ENCODE data around the gene CDKN1A. TPM values are rescaled to one million over a fixed set of nuclear protein-coding genes. Genes with fewer than 3 reads are reported as not detected.

Gene CDKN1A
- total RNA-seq, 6 experiments from 2014 or later: 496 to 872 (median 617) TPM

GRCh38 chr6:36676141-36677058 lies 2.1 kb upstream of the CDKN1A start:
- H3K4me3 Mint-ChIP-seq: peak overlapping the region; percentile 97
- DNase-seq: no peak
- H3K4me1 Mint-ChIP-seq (ENCODE audit: low read depth): peaks cover 44% of the 10 kb centered on the region
- H3K27me3 Mint-ChIP-seq (ENCODE audit: insufficient read depth): peaks cover 18% of the 10 kb centered on the region
- TF ChIP-seq, protein P1, sequence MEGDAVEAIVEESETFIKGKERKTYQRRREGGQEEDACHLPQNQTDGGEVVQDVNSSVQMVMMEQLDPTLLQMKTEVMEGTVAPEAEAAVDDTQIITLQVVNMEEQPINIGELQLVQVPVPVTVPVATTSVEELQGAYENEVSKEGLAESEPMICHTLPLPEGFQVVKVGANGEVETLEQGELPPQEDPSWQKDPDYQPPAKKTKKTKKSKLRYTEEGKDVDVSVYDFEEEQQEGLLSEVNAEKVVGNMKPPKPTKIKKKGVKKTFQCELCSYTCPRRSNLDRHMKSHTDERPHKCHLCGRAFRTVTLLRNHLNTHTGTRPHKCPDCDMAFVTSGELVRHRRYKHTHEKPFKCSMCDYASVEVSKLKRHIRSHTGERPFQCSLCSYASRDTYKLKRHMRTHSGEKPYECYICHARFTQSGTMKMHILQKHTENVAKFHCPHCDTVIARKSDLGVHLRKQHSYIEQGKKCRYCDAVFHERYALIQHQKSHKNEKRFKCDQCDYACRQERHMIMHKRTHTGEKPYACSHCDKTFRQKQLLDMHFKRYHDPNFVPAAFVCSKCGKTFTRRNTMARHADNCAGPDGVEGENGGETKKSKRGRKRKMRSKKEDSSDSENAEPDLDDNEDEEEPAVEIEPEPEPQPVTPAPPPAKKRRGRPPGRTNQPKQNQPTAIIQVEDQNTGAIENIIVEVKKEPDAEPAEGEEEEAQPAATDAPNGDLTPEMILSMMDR (IDR thresholded peaks at IDR 0.05): no peak
- peaks cover 10% of the 10 kb centered on the region for H3K9me3 Mint-ChIP-seq
- peaks cover 25% of the 10 kb centered on the region for H3K36me3 Mint-ChIP-seq (ENCODE audit: low read depth)
- peak overlapping the region; percentile 91 for H3K27ac Mint-ChIP-seq

GRCh38 chr6:36677059-36677749 lies 1.3 kb upstream of the CDKN1A start:
- Mint-ChIP-seq H3K9me3 (peaks cover 10% of the 10 kb centered on the region), H3K4me1 (ENCODE audit: low read depth) (peaks cover 50% of the 10 kb centered on the region), H3K4me3 (peak overlapping the region; percentile 97), H3K36me3 (ENCODE audit: low read depth) (peaks cover 29% of the 10 kb centered on the region), H3K27ac (peak overlapping the region; percentile 91), H3K27me3 (ENCODE audit: insufficient read depth) (peaks cover 24% of the 10 kb centered on the region)
- no peak for DNase-seq
- TF ChIP-seq, protein P1 (IDR thresholded peaks at IDR 0.05): no peak

DNA sequence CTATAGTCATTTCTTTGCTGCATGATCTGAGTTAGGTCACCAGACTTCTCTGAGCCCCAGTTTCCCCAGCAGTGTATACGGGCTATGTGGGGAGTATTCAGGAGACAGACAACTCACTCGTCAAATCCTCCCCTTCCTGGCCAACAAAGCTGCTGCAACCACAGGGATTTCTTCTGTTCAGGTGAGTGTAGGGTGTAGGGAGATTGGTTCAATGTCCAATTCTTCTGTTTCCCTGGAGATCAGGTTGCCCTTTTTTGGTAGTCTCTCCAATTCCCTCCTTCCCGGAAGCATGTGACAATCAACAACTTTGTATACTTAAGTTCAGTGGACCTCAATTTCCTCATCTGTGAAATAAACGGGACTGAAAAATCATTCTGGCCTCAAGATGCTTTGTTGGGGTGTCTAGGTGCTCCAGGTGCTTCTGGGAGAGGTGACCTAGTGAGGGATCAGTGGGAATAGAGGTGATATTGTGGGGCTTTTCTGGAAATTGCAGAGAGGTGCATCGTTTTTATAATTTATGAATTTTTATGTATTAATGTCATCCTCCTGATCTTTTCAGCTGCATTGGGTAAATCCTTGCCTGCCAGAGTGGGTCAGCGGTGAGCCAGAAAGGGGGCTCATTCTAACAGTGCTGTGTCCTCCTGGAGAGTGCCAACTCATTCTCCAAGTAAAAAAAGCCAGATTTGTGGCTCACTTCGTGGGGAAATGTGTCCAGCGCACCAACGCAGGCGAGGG lies 594 bp upstream of the CDKN1A start:
- peaks cover 58% of the 10 kb centered on the region for H3K4me1 Mint-ChIP-seq (ENCODE audit: low read depth)
- TF ChIP-seq, protein P1 (IDR thresholded peaks at IDR 0.05): no peak
- H3K27ac Mint-ChIP-seq: peak overlapping the region; percentile 91
- peaks cover 36% of the 10 kb centered on the region for H3K36me3 Mint-ChIP-seq (ENCODE audit: low read depth)
- no peak for DNase-seq
- peaks cover 10% of the 10 kb centered on the region for H3K9me3 Mint-ChIP-seq
- H3K4me3 Mint-ChIP-seq: peak overlapping the region; percentile 97
- H3K27me3 Mint-ChIP-seq (ENCODE audit: insufficient read depth): peaks cover 24% of the 10 kb centered on the region

DNA sequence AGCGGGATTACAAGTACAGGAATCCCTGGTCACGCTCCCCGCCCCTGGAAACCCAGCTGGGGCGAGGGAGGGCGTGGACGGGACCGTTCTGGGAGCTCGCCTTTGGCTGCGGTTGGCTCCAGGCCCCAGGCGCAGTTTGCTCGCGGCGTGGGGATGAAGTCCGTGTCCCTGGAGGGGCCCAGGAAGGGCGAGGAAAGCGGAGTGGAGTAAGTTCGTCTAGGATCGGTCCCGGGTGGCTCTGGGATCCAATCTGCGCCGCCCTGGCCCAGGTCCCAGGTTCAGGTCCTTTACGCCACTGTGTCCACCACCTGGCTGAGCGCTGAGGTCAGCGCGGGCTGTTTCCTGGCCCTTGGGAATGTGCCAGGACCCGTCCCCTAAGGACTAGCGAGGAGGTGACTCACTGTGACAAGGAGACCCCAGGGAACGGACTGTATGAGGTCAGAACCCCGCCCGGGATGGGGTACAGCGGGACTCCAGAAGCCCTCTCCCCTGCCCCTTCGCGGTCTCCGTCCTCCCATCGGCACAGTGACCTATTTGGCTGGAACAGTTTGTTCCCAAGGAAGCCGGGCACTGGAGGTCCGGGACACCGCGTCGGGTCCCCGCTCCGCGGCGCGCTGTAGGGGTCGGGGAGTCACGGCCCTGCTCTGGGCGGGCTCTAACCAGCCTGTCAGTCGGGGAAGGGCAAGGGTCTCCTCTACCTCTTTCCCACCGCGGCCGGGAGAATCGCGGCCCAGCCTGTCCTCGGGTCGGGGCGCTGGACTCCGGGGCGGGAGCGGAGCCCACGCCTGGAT lies 724 bp downstream of the CDKN1A start:
- Mint-ChIP-seq H3K4me3 (peak overlapping the region; percentile 97), H3K36me3 (ENCODE audit: low read depth) (peaks cover 47% of the 10 kb centered on the region), H3K27me3 (ENCODE audit: insufficient read depth) (peaks cover 34% of the 10 kb centered on the region), H3K27ac (peak overlapping the region; percentile 91), H3K4me1 (ENCODE audit: low read depth) (peaks cover 68% of the 10 kb centered on the region), H3K9me3 (peaks cover 10% of the 10 kb centered on the region)
- DNase-seq: peak; percentile 49
- TF ChIP-seq, protein P1 (IDR thresholded peaks at IDR 0.05): no peak

Data from HFFc6 (cell line).